Lower lobe of right lung (tissue), 2 donors: ENCODE results near the gene PRRG1. TPM values are rescaled to one million over a fixed set of nuclear protein-coding genes. Genes with fewer than 3 reads are reported as not detected.

ENCODE experiments used
- ATAC-seq, 2 donors: fragments of 200-7000 bp; cut with Tn5 transposase; one replicate each; pipeline ENCODE4 v1.9.1; 2020 to 2022; ENCODE audit warnings: mild to moderate bottlenecking in 2 of 2, moderate library complexity in 2 of 2
- DNase-seq: peaks from one replicate; pipeline ENCODE4 v3.0.0-alpha.2; 2020
- H3K27ac ChIP-seq: fragments of 200-600 bp; one replicate; pipeline ENCODE4 v1.8.0; 2022
- H3K27me3 ChIP-seq: fragments of 200-600 bp; one replicate; pipeline ENCODE4 v1.8.0; 2022; ENCODE audit warnings: low read depth
- H3K36me3 ChIP-seq: fragments of 200-600 bp; one replicate; pipeline ENCODE4 v1.8.0; 2022; ENCODE audit warnings: mild to moderate bottlenecking
- H3K4me1 ChIP-seq: fragments of 200-600 bp; one replicate; pipeline ENCODE4 v1.8.0; 2022
- H3K4me3 ChIP-seq: fragments of 200-600 bp; one replicate; pipeline ENCODE4 v1.8.0; 2022; ENCODE audit warnings: mild to moderate bottlenecking
- H3K9me3 ChIP-seq: fragments of 200-600 bp; one replicate; pipeline ENCODE4 v1.8.0; 2022
- intact Hi-C: fragments of 100-400 bp; cut with DNase I; formaldehyde crosslinking; loops from one replicate; pipeline ENCODE4 v1.11.0; 2022
- total RNA-seq: library from RNA; stranded (reverse); fragmentation: NEBNext Ultra II Directional; extraction: Animal tissue kit (Norgen Biotek cat#: 25700); gene quantifications from one replicate; pipeline ENCODE4 v1.2.1, GENCODE V29; 2021
- TF ChIP-seq, protein P1 (sequence below): fragments of 200-600 bp; IDR thresholded peaks from one replicate; pipeline ENCODE4 v1.8.0; 2022; ENCODE audit warnings: antibody characterized with exemption, mild to moderate bottlenecking
- donor health status: DM: no; HTN: yes; CAD: no; lungs with severe emphysema.

PRRG1 gene
- total RNA-seq, 1 donor from 2014 or later: 16.2 TPM

DNA sequence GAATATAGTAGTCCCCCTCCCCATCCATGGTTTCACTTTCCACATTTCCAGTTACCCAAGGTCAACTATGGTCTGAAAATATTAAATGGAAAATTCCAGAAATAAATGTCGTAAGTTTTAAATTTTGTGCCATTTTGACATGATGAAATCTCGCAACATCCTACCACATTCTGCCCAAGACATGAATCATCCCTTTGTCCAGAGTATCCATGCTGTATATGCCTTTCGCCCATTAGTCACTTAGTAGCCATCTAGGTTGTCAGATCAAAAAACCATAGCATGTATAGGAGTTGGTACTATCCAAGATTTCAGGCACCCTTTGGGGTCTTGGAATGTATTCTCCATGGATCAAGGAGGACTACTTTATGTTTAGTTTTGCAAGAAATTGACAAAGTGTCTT, 8.3 kb downstream of the PRRG1 start:
- ATAC-seq: no peak
- DNase-seq: no peak
- intact Hi-C loops: no loop called here
- H3K4me1 ChIP-seq: no peaks in the 10 kb centered on the region
- H3K36me3 ChIP-seq: no peaks in the 10 kb centered on the region
- no peaks in the 10 kb centered on the region for H3K27me3 ChIP-seq
- H3K27ac ChIP-seq: no peak overlapping the region
- TF ChIP-seq, protein P1, sequence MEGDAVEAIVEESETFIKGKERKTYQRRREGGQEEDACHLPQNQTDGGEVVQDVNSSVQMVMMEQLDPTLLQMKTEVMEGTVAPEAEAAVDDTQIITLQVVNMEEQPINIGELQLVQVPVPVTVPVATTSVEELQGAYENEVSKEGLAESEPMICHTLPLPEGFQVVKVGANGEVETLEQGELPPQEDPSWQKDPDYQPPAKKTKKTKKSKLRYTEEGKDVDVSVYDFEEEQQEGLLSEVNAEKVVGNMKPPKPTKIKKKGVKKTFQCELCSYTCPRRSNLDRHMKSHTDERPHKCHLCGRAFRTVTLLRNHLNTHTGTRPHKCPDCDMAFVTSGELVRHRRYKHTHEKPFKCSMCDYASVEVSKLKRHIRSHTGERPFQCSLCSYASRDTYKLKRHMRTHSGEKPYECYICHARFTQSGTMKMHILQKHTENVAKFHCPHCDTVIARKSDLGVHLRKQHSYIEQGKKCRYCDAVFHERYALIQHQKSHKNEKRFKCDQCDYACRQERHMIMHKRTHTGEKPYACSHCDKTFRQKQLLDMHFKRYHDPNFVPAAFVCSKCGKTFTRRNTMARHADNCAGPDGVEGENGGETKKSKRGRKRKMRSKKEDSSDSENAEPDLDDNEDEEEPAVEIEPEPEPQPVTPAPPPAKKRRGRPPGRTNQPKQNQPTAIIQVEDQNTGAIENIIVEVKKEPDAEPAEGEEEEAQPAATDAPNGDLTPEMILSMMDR: no peak
- no peak overlapping the region for H3K4me3 ChIP-seq
- no peaks in the 10 kb centered on the region for H3K9me3 ChIP-seq

DNA sequence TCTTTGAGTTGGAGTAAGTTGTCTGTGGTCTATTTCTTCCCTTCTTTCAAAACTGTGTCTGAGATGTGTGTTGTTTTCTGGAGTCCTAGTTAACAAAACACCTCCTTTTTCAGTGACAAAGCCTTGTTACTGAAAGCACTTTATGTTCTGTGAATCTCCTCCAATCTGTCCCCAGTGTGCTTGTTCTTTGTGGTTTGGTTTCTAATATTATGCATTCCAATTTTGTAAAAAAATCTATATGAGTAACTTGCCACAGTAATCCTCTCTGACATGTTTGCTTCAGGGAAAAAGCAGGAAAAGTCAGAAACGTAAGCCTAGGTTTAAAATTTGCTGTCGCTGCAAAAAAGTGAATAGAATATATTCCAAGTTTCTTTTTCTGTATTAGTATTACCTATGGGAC, 12.4 kb downstream of the PRRG1 start:
- intact Hi-C loops: no loop called here
- Histone ChIP-seq H3K4me3 (no peak overlapping the region), H3K27ac (no peak overlapping the region), H3K9me3 (no peaks in the 10 kb centered on the region), H3K27me3 (no peaks in the 10 kb centered on the region), H3K4me1 (no peaks in the 10 kb centered on the region), H3K36me3 (no peaks in the 10 kb centered on the region)
- TF ChIP-seq, protein P1: no peak
- ATAC-seq (no peak), DNase-seq (no peak)

DNA sequence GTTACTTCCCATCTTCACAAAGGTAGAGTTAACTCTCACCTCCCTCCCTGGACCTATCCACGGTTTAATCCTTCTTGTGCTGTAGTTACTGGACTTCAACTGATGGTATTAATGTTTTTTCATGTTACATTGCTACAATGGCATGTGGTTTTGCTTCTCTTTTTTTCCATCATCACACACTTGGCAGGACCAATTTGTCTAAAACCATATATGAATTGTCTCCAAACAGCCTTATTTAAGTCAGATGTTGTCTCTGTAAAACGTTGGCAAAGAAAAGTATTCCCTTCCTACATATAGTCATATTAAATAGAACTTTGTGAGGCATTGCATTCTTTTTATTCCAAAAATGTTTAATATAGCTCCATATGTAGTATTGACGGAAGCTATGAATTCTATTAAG, 15.5 kb downstream of the PRRG1 start:
- no peaks in the 10 kb centered on the region for H3K4me1 ChIP-seq
- ATAC-seq (no peak), DNase-seq (no peak)
- H3K27ac ChIP-seq: no peak overlapping the region
- H3K9me3 ChIP-seq: no peaks in the 10 kb centered on the region
- H3K4me3 ChIP-seq: no peak overlapping the region
- TF ChIP-seq, protein P1: no peak
- intact Hi-C loops: no loop called here
- no peaks in the 10 kb centered on the region for H3K36me3 ChIP-seq
- no peaks in the 10 kb centered on the region for H3K27me3 ChIP-seq

DNA sequence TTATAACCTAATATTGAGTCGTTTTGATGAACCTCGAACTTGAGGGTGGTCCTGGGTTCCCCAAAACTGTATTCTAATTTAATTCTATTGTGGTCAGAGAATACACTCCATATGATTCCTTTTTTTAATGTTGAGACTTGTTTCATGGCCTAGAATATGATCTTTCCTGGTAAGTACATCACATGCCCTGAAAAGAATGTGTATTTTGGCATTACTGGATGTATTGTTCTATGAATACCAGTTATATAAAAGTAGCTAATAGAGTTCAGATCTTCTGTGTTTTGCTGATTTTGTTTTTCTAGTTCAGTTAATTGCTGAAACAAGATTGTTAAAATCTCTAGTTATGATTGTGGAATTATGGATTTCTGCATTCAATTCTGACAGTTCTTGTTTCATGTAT, 18.8 kb downstream of the PRRG1 start:
- TF ChIP-seq, protein P1: no peak
- no peaks in the 10 kb centered on the region for H3K9me3 ChIP-seq
- intact Hi-C loops: no loop called here
- no peak overlapping the region for H3K27ac ChIP-seq
- no peak for DNase-seq
- H3K4me1 ChIP-seq: no peaks in the 10 kb centered on the region
- H3K36me3 ChIP-seq: no peaks in the 10 kb centered on the region
- H3K27me3 ChIP-seq: no peaks in the 10 kb centered on the region
- H3K4me3 ChIP-seq: no peak overlapping the region
- ATAC-seq: no peak

DNA sequence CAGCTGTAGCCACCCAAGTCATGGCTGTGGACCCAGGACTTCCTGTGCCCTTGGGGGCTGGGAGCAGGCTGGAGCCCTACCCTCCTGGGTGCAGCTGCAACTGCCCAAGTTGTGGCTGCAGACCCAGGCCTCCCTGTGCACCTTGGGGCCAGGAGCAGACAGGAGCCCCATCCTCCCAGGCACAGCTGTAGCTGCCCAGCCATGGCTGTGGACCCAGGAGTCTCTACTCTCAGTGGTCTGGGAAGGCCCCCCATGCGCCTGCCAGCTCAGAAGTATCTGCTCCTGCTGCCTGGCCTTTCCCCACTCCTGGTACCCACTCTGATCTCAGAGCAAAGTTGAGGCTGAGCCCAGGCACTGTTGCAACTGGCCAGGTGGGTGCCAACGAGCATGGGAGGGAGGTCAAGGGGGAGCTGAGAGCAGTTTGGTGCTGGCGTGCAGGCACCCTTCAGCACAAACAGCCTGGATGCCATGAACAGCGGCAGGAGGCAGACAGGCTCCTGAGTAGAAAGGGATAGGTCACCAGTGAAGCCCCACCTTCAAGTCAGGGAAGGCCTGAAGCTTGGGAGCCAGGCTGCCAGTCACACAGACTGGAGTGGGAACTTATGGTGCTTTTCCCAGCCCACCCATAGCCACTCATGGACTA, 21.5 kb downstream of the PRRG1 start:
- DNase-seq: no peak
- TF ChIP-seq, protein P1: no peak

More for the DNA sequence above, 21.5 kb downstream of the PRRG1 start:
- Histone ChIP-seq H3K27me3 (no peaks in the 10 kb centered on the region), H3K9me3 (no peaks in the 10 kb centered on the region), H3K4me1 (no peaks in the 10 kb centered on the region), H3K27ac (no peak overlapping the region), H3K36me3 (no peaks in the 10 kb centered on the region), H3K4me3 (no peak overlapping the region)
- intact Hi-C loops: no loop called here
- no peak for ATAC-seq
